ENCODE data around the gene ANXA7.
A peak's percentile ranks its signal among the peaks of the same experiment; 100 is the strongest.

Gene ANXA7

GRCh38 chr10:73413528-73414229 is at the start of gene ANXA7:
ANXA7 (minus strand) TSS chr10:73414058; CDS start chr10:73400856, 13,202 bp downstream.
- peak within 1 kb of the TSS; percentile 93 for H3K4me3 Mint-ChIP-seq
- peak; percentile 97 for DNase-seq
- CTCF ChIA-PET: no interaction called here
- peaks cover 22% of the 10 kb centered on the region for H3K36me3 Mint-ChIP-seq
- H3K27me3 Mint-ChIP-seq: peaks cover 9% of the 10 kb centered on the region
- no peaks in the 10 kb centered on the region for H3K9me3 Mint-ChIP-seq
- H3K4me1 Mint-ChIP-seq: peaks cover 51% of the 10 kb centered on the region
- peak within 1 kb of the TSS; percentile 90 for H3K27ac Mint-ChIP-seq

DNA sequence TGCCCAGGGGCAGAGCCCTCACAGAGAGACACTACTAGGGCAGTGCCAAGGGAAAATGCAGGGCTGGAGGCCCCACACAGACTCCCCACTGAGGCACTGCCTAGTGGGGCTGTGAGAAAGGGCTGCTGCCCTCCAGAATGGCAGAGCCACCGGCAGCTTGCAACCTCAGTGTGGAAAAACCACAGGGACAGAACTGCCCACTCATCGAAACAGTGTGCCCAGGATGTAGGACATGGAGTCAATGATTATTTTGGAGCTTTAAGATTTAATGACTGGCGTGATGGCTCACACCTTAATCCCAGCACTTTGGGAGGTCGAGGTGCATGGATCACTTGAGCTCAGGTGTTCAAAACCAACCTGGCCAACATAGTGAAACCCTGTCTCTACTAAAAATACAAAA is 47.0 kb upstream of the ANXA7 start:
- Mint-ChIP-seq H3K27me3 (no peaks in the 10 kb centered on the region), H3K36me3 (peaks cover 31% of the 10 kb centered on the region), H3K9me3 (no peaks in the 10 kb centered on the region), H3K4me3 (no peak overlapping the region), H3K27ac (no peak overlapping the region), H3K4me1 (no peaks in the 10 kb centered on the region)
- CTCF ChIA-PET: no interaction called here
- DNase-seq: no peak

DNA sequence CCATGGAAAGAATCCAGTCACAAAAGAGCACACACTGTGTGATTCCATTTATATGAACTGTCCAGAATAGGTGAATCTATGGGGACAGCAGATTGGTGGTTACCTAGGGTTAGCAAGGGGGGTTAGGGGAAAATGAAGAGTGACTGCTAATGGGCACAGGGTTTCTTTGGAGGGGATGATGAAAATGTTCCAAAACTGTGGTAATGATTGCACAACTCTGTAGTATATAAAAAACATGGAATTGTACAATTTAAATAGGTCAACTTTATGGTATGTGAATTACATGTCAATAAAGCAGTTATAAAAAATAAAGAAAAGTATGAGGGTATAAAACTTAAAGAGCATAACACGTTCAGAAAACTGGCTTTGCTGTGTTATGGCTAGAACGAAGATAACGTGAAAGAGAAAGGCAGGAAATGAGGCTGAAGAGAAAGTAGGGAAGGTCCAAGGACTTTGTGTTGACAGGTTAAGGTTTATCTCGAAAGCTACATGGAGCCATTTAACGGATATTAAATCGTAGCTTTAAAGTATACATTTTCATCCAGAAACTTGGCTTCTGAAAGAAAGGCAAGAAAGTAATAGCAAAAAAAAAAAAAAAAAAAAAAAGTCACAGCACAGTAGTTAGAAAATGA is 45.9 kb upstream of the ANXA7 start:
- Mint-ChIP-seq H3K9me3 (no peaks in the 10 kb centered on the region), H3K27me3 (no peaks in the 10 kb centered on the region), H3K4me1 (no peaks in the 10 kb centered on the region), H3K36me3 (peaks cover 23% of the 10 kb centered on the region), H3K4me3 (no peak overlapping the region), H3K27ac (no peak overlapping the region)
- no peak for DNase-seq
- CTCF ChIA-PET: no interaction called here

DNA sequence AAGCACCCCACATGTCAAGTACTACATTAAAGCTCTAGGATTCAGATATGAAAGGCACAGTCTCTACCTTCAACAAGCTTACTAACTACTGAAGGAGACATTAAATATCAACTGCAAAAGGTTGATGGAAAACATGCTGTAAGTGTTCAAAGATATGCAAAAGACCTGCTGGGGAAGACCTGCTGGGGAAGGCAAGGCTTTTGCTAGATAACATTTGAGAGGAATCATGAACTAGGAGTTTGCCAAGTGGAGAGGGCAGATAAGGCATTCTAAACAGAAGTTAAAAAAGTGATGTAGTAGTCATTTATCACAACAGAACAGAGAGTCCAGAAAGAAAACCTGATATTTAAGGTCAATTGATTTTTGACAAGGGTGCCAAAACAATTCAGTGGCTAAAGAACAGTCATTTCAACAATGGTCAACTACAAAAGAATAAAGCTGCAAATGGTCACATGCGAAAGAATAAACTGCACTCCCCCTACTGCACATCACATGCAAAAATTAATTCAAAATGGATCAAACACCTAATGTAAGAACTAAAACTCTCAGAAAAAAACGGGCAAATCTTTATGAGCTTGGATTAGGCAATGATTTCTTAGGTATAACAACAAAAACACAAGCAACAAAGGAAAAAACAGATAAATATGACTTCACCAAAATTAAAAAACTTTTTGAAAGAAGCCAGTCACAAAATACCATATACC is 42.5 kb upstream of the ANXA7 start:
- no peaks in the 10 kb centered on the region for H3K4me1 Mint-ChIP-seq
- no peaks in the 10 kb centered on the region for H3K9me3 Mint-ChIP-seq
- H3K27me3 Mint-ChIP-seq: no peaks in the 10 kb centered on the region
- no peak for DNase-seq
- no peak overlapping the region for H3K27ac Mint-ChIP-seq
- no peak overlapping the region for H3K4me3 Mint-ChIP-seq
- H3K36me3 Mint-ChIP-seq: peaks cover 19% of the 10 kb centered on the region
- CTCF ChIA-PET: no interaction called here

GRCh38 chr10:73449113-73449512 is 35.3 kb upstream of the ANXA7 start:
- Mint-ChIP-seq H3K27ac (no peak overlapping the region), H3K4me1 (no peaks in the 10 kb centered on the region), H3K9me3 (no peaks in the 10 kb centered on the region), H3K36me3 (peaks cover 27% of the 10 kb centered on the region), H3K27me3 (no peaks in the 10 kb centered on the region), H3K4me3 (no peak overlapping the region)
- CTCF ChIA-PET: interaction anchor here (0.6 kb wide), 1 partner anchor 81 kb away, joined by 3 read pairs; no protein-coding TSS in a partner anchor
- DNase-seq: no peak

DNA sequence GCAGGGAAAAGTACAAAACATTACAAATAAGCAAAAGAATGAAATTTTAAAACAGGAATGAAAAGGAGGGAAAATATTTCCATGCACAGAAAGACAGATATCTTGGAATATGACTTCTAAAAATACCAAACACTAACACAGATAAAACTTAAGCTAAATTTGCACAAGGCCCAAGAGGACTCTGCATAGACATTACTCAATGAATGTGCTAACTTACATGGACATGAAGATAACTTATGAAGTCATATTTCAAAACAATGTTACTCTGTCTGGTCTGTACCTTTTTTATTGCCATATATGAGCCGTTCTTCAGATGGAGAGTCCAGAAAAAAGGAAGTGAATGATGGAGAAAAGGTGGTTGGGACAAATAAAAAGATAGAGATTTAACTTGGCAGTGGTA is 34.5 kb upstream of the ANXA7 start:
- H3K27ac Mint-ChIP-seq: no peak overlapping the region
- H3K27me3 Mint-ChIP-seq: no peaks in the 10 kb centered on the region
- no peaks in the 10 kb centered on the region for H3K4me1 Mint-ChIP-seq
- H3K36me3 Mint-ChIP-seq: peaks cover 28% of the 10 kb centered on the region
- H3K9me3 Mint-ChIP-seq: no peaks in the 10 kb centered on the region
- CTCF ChIA-PET: no interaction called here
- DNase-seq: no peak
- no peak overlapping the region for H3K4me3 Mint-ChIP-seq

DNA sequence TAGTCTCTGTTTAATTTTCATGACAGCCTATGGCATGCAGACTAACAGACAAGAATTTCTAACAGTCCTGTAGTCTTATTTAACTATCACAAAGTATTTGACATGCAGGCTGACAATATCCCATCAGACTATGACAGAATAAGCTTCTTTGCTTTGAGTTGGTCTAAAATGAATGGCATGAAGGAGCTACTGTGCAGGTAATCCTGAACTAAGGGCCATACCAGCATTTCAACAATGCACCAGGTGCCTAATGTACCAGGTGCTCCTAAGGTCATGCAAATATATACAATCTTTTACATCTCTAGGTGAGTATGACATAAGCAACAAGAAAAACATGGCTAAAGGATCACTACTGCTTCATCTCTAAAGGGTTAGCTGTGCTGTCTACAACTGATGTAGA is 33.1 kb upstream of the ANXA7 start:
- no peaks in the 10 kb centered on the region for H3K9me3 Mint-ChIP-seq
- H3K4me3 Mint-ChIP-seq: no peak overlapping the region
- no peak for DNase-seq
- no peaks in the 10 kb centered on the region for H3K27me3 Mint-ChIP-seq
- CTCF ChIA-PET: interaction anchor here (0.8 kb wide), 1 partner anchor 81 kb away, joined by 3 read pairs; no protein-coding TSS in a partner anchor
- H3K4me1 Mint-ChIP-seq: no peaks in the 10 kb centered on the region
- H3K27ac Mint-ChIP-seq: no peak overlapping the region
- peaks cover 30% of the 10 kb centered on the region for H3K36me3 Mint-ChIP-seq

GRCh38 chr10:73444457-73444856 is 30.6 kb upstream of the ANXA7 start:
- peaks cover 32% of the 10 kb centered on the region for H3K36me3 Mint-ChIP-seq
- CTCF ChIA-PET: no interaction called here
- no peaks in the 10 kb centered on the region for H3K4me1 Mint-ChIP-seq
- no peak overlapping the region for H3K4me3 Mint-ChIP-seq
- no peaks in the 10 kb centered on the region for H3K9me3 Mint-ChIP-seq
- DNase-seq: no peak
- H3K27me3 Mint-ChIP-seq: no peaks in the 10 kb centered on the region
- no peak overlapping the region for H3K27ac Mint-ChIP-seq

GRCh38 chr10:73439605-73440312 is 25.9 kb upstream of the ANXA7 start:
- DNase-seq: no peak
- H3K9me3 Mint-ChIP-seq: no peaks in the 10 kb centered on the region
- CTCF ChIA-PET: no interaction called here
- no peaks in the 10 kb centered on the region for H3K27me3 Mint-ChIP-seq
- no peak overlapping the region for H3K4me3 Mint-ChIP-seq
- no peaks in the 10 kb centered on the region for H3K4me1 Mint-ChIP-seq
- H3K36me3 Mint-ChIP-seq: peaks cover 28% of the 10 kb centered on the region
- no peak overlapping the region for H3K27ac Mint-ChIP-seq

- CTCF ChIA-PET: no interaction called here
- H3K4me1 Mint-ChIP-seq: no peaks in the 10 kb centered on the region
- H3K9me3 Mint-ChIP-seq: no peaks in the 10 kb centered on the region
- no peak overlapping the region for H3K4me3 Mint-ChIP-seq
- no peak for DNase-seq
- peaks cover 23% of the 10 kb centered on the region for H3K36me3 Mint-ChIP-seq
- no peaks in the 10 kb centered on the region for H3K27me3 Mint-ChIP-seq
- no peak overlapping the region for H3K27ac Mint-ChIP-seq
Observed at GRCh38 chr10:73439055-73439454, 25.2 kb upstream of the ANXA7 start.

- H3K27me3 Mint-ChIP-seq: no peaks in the 10 kb centered on the region
- no peaks in the 10 kb centered on the region for H3K9me3 Mint-ChIP-seq
- peaks cover 13% of the 10 kb centered on the region for H3K36me3 Mint-ChIP-seq
- peak within 1 kb of the TSS; percentile 78 for H3K27ac Mint-ChIP-seq
- no peak within 1 kb of the TSS for H3K4me3 Mint-ChIP-seq
- DNase-seq: no peak
- CTCF ChIA-PET: interaction anchor here (1.7 kb wide), 1 partner anchor 12 kb away, joined by 3 read pairs; no protein-coding TSS in a partner anchor
- peaks cover 11% of the 10 kb centered on the region for H3K4me1 Mint-ChIP-seq
Observed at GRCh38 chr10:73433538-73433867, 19.6 kb upstream of the ANXA7 start, which contains the start of gene MSS51. MSS51 (minus strand) TSS chr10:73433561; CDS start chr10:73428284, 5,277 bp downstream.

- CTCF ChIA-PET: interaction anchor here (1.7 kb wide), 1 partner anchor 12 kb away, joined by 3 read pairs; no protein-coding TSS in a partner anchor
- H3K27ac Mint-ChIP-seq: no peak overlapping the region
- peaks cover 12% of the 10 kb centered on the region for H3K36me3 Mint-ChIP-seq
- no peaks in the 10 kb centered on the region for H3K9me3 Mint-ChIP-seq
- no peak overlapping the region for H3K4me3 Mint-ChIP-seq
- H3K4me1 Mint-ChIP-seq: peaks cover 11% of the 10 kb centered on the region
- H3K27me3 Mint-ChIP-seq: no peaks in the 10 kb centered on the region
- no peak for DNase-seq
Observed at GRCh38 chr10:73432646-73433537, 19.0 kb upstream of the ANXA7 start.

- H3K4me3 Mint-ChIP-seq: no peak overlapping the region
- DNase-seq: no peak
- H3K27me3 Mint-ChIP-seq: no peaks in the 10 kb centered on the region
- no peaks in the 10 kb centered on the region for H3K9me3 Mint-ChIP-seq
- no peaks in the 10 kb centered on the region for H3K4me1 Mint-ChIP-seq
- no peak overlapping the region for H3K27ac Mint-ChIP-seq
- peaks cover 43% of the 10 kb centered on the region for H3K36me3 Mint-ChIP-seq
- CTCF ChIA-PET: no interaction called here
Observed at GRCh38 chr10:73426318-73426717, 12.5 kb upstream of the ANXA7 start.
